HG02981 (cell line): ENCODE measurements around the gene LATS2.

ENCODE experiments used
- ATAC-seq: cut with Tn5 transposase; IDR thresholded peaks from one replicate; pipeline ENCODE4 v1.9.1; 2021; ENCODE audit warnings: mild to moderate bottlenecking, moderate library complexity; ENCODE audit not compliant: unreplicated experiment

LATS2 gene

DNA sequence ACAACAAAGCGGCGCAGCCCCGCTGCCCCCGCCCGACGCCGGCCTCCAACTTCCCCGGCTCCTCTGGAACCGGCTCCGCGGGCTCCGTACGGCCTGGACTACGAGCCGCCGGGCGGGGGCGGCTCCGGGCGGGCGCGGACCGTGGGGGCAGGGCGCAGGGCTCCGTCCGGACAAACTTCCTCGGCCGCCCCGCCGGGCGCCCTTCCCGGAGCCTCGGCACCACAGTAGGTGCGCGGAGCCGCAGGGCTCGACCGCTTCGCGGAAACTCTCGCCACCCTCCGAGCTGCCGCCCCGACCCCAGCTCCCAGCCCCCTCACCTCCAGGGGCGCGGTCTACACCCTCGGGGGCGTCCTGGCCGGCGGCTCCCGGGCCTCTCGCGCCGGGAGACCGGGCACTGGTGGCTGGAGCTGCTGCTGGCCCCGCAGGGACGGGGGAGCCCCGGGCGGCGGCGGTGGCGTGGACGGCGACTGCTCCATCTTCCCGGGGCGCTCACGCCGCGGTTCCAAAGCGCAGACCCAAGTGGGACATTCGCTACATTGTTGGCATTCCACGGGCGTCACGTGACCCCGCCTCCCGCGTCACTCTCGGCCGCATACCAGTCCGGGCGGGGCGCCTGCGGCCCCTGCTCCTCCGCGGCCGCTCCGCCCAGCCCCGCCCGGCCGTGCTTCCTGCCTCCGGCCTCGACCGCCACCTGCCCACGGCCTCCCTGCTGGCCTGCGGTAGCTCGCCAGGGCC lies at the start of gene LATS2:
TSS of gene LATS2 (minus strand) at position 558 of the 735 bp plus-strand sequence. CDS start 15,560 bp downstream, outside the sequence.
- ATAC-seq, result peak; percentile 89

GRCh38 chr13:21109168-21109567 lies 47.8 kb upstream of the LATS2 start:
- no peak for ATAC-seq

DNA sequence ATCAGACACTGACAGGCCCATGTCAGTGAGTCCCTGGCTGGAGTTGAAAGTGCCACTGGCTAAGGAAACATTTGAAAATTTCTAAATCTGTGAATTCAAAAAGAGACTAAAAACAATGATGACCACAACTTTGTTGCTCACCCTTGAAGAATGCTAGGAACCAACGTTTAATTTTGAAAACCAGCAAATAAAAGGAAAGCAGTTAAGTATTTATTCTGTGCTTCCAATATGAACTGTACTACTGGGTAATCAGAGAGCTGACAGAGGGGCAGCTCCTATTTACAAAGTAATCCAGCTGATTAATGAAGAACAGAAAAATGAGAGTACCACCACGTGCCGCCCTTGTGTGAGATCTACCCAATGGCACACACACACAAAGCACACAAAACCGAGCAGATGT lies 44.7 kb upstream of the LATS2 start:
- ATAC-seq, result no peak

DNA sequence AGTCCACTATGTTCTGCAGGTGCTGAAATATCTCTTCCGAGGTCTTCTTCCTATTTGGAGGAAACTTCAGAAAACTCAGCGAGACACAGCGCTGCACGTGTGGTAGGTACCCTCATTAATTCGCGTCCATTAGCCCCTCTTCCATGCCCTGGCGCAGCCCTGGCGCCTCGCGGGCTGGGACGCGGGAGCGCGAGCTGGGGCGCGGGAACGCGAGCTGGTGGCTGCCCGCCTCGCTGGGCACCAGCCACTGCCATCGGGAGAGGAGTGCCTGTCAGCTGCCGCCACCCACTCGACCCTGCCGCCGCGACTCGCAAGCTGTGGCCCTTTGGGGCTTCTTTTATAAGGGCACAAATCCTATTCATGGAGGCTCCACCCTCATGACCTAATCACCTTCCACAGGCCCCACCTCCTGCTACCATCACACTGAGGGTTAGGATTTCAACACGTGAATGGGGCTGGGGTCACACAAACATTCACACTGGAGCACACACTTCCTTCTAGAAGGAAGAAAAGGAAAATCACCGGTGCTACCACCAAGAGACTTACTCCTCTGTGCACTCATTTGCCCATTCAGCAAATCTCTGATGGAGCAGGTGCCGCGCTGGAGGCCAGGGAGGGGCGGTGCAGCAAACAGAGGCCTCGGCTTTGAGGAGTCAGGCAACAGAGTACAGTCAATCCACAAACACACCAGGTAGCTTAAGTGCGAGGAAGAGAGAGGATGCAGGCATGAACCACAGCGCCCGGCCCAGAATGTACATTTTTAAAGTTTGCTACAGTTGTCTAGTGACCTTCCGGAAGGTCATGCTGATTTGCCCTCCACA lies 43.0 kb upstream of the LATS2 start:
- no peak for ATAC-seq

DNA sequence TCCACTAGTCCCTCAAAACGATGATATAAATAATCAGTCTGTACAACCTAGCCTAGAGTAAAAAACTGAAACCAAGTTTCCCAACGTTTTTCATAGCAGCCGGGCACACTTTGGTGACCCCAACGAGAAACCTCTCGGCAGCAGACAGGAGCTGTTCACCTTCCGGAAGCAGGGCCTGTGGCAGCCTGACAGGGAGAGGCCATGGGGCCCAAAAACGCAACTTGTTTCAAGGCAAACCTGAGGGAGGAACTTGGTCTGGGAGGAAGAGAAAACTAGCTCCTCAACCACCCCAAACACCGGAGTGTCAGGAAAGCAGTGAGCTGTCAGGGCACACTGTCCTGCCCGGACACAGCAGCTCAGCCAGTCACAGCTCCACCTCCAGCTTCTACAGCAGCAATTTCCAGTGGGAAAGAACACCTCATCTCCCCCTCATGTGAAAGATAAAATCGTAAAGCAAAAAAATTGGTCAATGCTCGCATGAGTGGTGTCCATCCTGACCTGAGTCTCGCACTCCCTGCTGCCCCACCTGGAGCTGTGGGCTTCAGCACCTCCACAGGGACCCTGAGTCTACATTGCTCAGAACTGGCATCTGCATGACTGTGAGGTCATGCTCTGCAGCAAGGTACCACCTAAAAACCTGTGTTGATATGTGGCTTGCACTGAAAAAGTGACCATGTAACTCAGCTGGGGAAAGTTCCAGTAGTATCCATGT lies 40.6 kb upstream of the LATS2 start:
- no peak for ATAC-seq

DNA sequence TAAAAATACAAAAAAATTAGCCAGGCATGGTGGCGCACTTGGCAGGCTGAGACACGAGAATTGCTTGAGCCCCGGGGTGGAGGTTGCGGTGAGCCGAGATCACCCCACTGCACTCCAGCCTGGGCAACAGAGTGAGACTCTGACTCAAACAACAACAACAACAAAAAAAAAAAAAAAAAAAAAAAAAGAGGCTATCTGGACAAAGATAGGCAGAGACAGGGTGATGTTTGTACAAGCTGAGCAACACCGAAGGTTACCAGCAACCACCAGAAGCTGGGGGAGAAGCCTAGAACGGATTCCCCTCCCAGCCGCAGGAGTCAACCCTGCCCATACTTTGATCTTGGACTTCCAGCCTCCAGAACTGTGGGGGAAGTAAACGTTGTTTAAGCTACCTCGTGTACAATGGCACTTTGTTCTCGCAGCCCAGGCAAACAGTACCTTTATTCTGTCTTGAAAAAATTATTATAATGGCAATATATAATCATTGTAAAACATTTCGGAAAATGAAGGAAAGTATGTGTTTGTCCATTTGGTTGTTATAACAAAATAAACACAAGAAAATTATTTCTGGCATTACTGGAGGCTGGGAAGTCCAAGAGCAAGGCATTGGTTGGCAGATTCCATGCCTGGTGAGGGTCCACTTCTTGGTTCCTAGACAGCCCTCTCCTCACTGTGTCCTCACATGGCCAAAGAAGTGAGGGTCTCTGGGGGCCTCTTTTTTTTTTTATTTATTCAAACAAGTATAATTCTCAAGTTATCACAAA lies 39.8 kb upstream of the LATS2 start:
- ATAC-seq, result no peak

GRCh38 chr13:21100211-21100610 lies 38.8 kb upstream of the LATS2 start:
- no peak for ATAC-seq

- no peak for ATAC-seq
Measured at GRCh38 chr13:21095311-21095710, 33.9 kb upstream of the LATS2 start.

DNA sequence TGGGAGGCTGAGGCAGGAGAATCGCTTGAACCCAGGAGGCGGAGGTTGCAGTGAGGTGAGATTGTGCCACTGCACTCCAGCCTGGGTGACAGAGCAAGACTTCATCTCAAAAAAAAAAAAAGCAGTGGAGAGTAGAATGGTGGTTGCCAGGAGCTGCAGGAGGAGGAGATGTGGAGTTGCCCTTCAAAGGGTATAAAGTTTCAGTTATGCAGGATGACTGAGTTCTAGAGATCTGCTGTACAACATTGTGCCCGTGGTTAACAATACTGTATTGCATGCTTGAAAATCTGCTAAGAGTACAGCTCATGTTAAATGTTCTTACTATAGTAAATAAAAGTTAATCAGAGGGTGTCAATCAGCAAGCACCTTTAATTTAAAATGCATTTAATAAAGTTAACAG lies 28.4 kb upstream of the LATS2 start:
- no peak for ATAC-seq

DNA sequence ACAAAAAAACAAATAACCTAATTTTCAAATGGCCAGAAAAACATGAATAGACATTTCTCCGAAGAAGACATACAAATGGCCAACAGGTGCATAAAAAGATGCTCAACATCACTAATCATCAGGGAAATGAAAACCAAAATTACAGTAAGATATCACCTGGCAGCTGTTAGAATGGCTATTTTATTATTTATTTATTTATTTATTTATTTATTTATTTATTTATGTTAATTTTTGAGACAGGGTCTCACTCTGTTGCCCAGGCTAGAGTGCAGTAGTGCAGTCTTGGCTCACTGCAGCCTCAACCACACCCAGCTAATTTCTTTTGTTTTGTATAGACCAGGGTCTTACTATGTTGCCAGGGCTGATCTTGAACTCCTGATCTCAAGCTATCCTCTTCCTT lies 27.1 kb upstream of the LATS2 start:
- ATAC-seq, result no peak

DNA sequence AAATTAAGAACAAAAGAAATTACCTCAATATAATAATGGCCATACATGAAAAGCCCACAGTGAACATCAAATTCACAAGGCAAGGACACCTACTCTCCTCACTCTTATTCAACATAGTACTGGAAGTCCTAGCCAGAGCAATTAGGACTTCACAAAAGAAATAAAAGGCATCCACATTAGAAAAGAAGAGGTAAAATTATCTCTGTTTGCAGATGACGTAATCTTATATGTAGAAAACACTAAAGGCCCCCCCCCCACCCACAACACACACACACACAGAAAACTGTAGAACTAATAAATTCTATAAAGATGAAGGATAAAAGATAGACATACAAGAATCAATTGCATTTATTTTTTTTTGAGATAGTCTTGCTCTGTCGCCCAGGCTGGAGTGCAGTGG lies 25.5 kb upstream of the LATS2 start:
- ATAC-seq, result no peak

DNA sequence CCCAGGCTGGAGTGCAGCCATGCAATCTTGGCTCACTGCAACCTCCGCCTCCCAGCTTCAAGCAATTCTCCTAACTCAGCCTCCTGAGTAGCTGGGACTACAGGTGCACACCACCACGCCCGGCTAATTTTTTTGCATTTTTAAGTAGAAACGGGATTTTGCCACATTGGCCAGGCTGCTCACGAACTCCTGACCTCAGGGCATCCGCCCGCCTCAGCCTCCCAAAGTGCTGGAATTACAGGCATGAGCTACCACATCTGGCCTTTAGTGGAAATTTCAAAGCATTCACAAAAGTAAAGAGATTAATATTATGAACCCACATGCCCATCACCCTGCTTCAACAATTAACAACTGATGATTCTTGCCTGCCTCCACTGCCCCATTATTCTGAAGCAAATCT lies 20.5 kb upstream of the LATS2 start:
- ATAC-seq, result no peak

- no peak for ATAC-seq
Measured at GRCh38 chr13:21080593-21080891, 19.2 kb upstream of the LATS2 start.

- ATAC-seq, result no peak
Measured at GRCh38 chr13:21079761-21080592, 18.6 kb upstream of the LATS2 start.

DNA sequence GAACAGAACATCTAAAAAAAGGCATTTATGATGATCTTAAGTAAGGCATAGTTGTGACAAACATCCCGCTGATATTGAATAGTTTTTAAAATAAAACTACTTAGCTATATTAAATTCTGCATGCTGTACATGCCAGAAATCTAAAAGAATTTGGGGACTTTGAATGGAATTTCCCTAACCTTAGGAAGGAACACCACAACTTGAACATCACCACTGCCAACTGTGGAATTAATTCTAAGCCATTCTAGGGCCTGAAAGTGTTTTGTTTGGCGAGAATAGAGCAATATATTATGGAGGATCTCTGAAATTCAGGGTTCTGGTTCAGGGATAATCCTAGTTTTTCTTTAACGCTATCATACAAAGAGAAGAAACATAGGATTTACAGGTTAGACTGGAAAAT lies 17.8 kb upstream of the LATS2 start:
- ATAC-seq, result no peak

- ATAC-seq, result no peak
Measured at GRCh38 chr13:21078501-21078900, 17.1 kb upstream of the LATS2 start.

DNA sequence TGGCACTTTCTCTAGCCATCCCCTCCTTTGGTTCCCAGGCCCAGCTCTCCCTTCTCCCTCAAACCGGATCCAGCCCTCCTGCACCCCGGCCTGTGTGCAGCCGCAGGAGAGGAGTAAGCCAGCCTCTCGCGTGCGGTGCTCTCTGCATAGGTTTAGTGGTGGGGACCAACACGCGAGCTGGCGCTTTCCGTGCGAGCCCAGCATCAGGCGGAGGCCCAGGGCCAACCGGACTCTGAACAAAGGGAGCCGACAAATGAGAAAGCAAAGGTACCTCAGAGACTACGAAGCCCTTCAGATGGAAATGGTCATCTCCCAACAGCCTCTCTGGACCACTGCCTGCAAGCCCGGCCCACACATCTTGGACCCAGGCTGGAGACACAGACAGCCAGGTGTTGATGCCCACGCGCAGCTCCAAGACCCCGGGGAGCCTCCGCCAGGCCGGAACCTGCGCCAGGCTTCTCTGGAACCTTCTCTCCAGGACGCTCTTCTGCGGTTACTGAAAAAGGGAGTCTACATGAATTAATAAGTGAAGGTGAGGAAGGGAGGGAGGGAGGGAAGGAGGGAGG lies 16.5 kb upstream of the LATS2 start:
- no peak for ATAC-seq

GRCh38 chr13:21077076-21077787 lies 15.8 kb upstream of the LATS2 start:
- no peak for ATAC-seq

GRCh38 chr13:21076253-21076652 lies 14.9 kb upstream of the LATS2 start:
- ATAC-seq, result no peak
